IPS-15b (cell line): ENCODE measurements around the gene KDM6A.

Experiments
- H3K27me3 ChIP-seq: one replicate; pipeline ENCODE4 v1.6.1; 2013; ENCODE audit warnings: low read length; ENCODE audit not compliant: control insufficient read depth, insufficient read depth
- H3K36me3 ChIP-seq: one replicate; pipeline ENCODE4 v1.6.1; 2013; ENCODE audit warnings: low read length; ENCODE audit not compliant: control insufficient read depth, insufficient read depth
- H3K4me1 ChIP-seq: one replicate; pipeline ENCODE4 v1.6.1; 2013; ENCODE audit warnings: mild to moderate bottlenecking, low read length; ENCODE audit not compliant: control insufficient read depth, insufficient read depth
- H3K4me3 ChIP-seq: one replicate; pipeline ENCODE4 v1.5.1; 2013; ENCODE audit warnings: low read depth, low read length
- H3K9ac ChIP-seq: one replicate; pipeline ENCODE4 v1.6.1; 2013; ENCODE audit warnings: low read depth, mild to moderate bottlenecking, low read length
- H3K9me3 ChIP-seq: one replicate; pipeline ENCODE4 v1.6.1; 2013; ENCODE audit warnings: mild to moderate bottlenecking, low read length; ENCODE audit not compliant: control insufficient read depth, insufficient read depth

KDM6A gene

DNA sequence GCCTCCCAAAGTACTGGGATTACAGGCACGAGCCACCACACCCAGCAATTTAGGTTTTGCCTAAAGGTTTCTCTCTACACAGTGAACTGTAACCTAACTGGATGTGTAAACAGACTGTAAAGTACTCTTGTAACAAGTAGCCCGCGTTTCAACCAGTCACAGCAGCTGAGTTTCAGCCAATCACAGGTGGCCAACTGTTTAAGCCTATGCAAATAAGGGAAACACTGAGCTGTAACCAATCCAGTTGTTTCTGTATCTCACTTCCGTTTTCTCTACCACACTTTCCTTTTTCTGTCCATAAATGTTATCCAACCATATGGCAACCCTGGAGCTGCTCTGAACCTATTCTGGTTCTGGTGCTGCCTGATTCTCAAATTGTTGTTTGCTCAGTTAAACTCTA, 267.8 kb downstream of the KDM6A start:
- H3K36me3 ChIP-seq, result no peaks in the 10 kb centered on the region
- no peaks in the 10 kb centered on the region for H3K4me1 ChIP-seq
- no peak overlapping the region for H3K4me3 ChIP-seq
- no peaks in the 10 kb centered on the region for H3K27me3 ChIP-seq
- no peaks in the 10 kb centered on the region for H3K9me3 ChIP-seq
- H3K9ac ChIP-seq, result no peak overlapping the region

DNA sequence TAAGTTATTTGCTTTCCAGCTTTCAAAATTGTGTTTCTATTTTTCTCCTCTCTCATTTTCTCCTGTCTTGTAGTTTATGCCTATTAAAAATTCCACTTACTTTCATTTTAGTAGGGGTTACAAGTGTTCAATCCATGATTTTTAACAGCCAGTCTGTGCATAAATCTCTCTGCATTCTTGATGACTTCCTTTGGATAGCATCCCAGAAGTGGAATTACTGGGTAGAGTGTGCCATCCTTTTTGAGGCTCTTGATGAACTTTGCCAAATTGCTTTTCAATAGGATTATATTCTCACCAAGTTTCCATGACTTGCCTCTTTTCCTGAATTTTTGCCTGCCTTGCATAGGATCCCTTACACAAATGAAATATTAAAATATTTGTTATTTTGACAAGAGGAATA, 269.2 kb downstream of the KDM6A start:
- H3K4me1 ChIP-seq, result no peaks in the 10 kb centered on the region
- H3K9me3 ChIP-seq, result no peaks in the 10 kb centered on the region
- H3K27me3 ChIP-seq, result no peaks in the 10 kb centered on the region
- no peak overlapping the region for H3K4me3 ChIP-seq
- no peaks in the 10 kb centered on the region for H3K36me3 ChIP-seq
- H3K9ac ChIP-seq, result no peak overlapping the region

DNA sequence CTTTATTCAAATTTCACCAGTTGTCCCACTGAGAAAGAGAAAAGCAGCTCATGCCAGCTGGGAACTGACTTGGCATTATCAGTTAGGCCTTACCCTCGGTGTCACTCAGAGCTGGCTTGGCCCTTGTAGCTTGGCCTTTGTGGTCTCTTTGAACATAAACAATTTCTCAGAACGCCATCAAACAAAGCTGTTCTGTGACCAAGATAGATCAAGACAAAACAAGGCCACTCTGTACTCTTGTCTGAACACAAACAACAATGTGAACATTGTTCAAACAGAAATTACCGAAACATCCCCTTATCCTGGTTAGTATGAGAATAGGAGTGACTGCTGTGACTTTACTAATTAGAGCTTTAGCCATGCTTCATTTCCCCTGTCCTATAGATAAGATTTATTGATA, 270.5 kb downstream of the KDM6A start:
- H3K4me3 ChIP-seq, result no peak overlapping the region
- no peaks in the 10 kb centered on the region for H3K9me3 ChIP-seq
- no peaks in the 10 kb centered on the region for H3K36me3 ChIP-seq
- H3K27me3 ChIP-seq, result no peaks in the 10 kb centered on the region
- no peaks in the 10 kb centered on the region for H3K4me1 ChIP-seq
- no peak overlapping the region for H3K9ac ChIP-seq

GRCh38 chrX:45145492-45146215, 272.7 kb downstream of the KDM6A start:
- no peak overlapping the region for H3K9ac ChIP-seq
- no peaks in the 10 kb centered on the region for H3K9me3 ChIP-seq
- H3K4me1 ChIP-seq, result no peaks in the 10 kb centered on the region
- H3K36me3 ChIP-seq, result no peaks in the 10 kb centered on the region
- no peaks in the 10 kb centered on the region for H3K27me3 ChIP-seq
- H3K4me3 ChIP-seq, result no peak overlapping the region

GRCh38 chrX:45150821-45151220, 277.8 kb downstream of the KDM6A start:
- Histone ChIP-seq H3K9me3 (no peaks in the 10 kb centered on the region), H3K27me3 (no peaks in the 10 kb centered on the region)

DNA sequence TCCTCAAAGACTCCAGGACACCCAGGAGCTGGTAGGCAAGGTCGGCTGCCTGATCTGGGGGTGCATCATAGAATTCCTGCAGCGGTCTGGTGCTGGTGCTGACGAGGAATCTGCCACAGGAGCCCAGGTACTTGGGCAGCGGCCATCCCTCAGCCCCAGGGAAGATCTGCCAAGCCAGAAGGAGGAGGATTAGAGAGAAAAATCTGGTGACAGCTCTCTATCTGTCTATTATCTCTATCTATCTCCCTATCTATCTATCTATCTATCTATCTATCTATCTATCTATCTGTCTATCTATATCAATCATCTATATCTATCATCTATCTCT, 281.0 kb downstream of the KDM6A start:
- H3K4me3 ChIP-seq, result no peak overlapping the region
- H3K9ac ChIP-seq, result no peak overlapping the region
- no peaks in the 10 kb centered on the region for H3K36me3 ChIP-seq
- H3K4me1 ChIP-seq, result no peaks in the 10 kb centered on the region
- no peaks in the 10 kb centered on the region for H3K9me3 ChIP-seq
- H3K27me3 ChIP-seq, result no peaks in the 10 kb centered on the region

More at GRCh38 chrX:45150821-45151220, 277.8 kb downstream of the KDM6A start:
- H3K9ac ChIP-seq, result no peak overlapping the region
- no peak overlapping the region for H3K4me3 ChIP-seq
- H3K36me3 ChIP-seq, result no peaks in the 10 kb centered on the region
- H3K4me1 ChIP-seq, result no peaks in the 10 kb centered on the region

DNA sequence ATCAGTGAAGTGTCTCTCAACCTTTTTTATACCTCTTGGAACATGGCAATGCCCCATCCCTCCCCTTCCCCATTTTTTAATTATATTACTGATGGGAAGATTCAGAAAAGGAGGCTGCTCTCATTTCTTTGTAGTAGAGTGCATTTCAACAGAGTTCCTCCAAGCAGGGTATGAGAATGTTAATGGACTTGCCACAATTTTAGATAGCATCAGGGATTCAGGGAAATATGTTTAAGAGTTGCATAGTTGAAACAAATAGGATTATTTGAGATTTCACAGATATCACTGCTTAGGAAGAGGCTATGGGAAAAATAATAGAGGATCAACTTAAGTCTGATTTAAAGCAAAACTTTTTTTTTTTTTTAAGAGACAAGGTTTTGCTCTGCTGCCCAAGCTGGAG, 281.5 kb downstream of the KDM6A start:
- Histone ChIP-seq H3K4me1 (no peaks in the 10 kb centered on the region), H3K9ac (no peak overlapping the region), H3K9me3 (no peaks in the 10 kb centered on the region), H3K4me3 (no peak overlapping the region), H3K36me3 (no peaks in the 10 kb centered on the region), H3K27me3 (no peaks in the 10 kb centered on the region)

GRCh38 chrX:45157647-45158046, 284.7 kb downstream of the KDM6A start:
- H3K36me3 ChIP-seq, result no peaks in the 10 kb centered on the region
- no peaks in the 10 kb centered on the region for H3K9me3 ChIP-seq
- H3K4me1 ChIP-seq, result no peaks in the 10 kb centered on the region
- H3K27me3 ChIP-seq, result no peaks in the 10 kb centered on the region
- H3K9ac ChIP-seq, result no peak overlapping the region
- no peak overlapping the region for H3K4me3 ChIP-seq
